ENCODE measurements around the gene CFAP299.

- TF ChIP-seq POLR2A (IDR thresholded peaks at IDR 0.05; ENCODE audit: low read depth), result no peak
- no peak for TF ChIP-seq POLR2AphosphoS5 (IDR thresholded peaks at IDR 0.05)
- no peak for TF ChIP-seq CTCF (IDR thresholded peaks at IDR 0.05)
- TF ChIP-seq EP300 (IDR thresholded peaks at IDR 0.05), result no peak
These were observed 574.4 kb downstream of the CFAP299 start for GRCh38 chr4:80909938-80910337.

Measured in esophagus muscularis mucosa (tissue), 4 donors.